ENCODE results near the gene BABAM2.
"Not testable (repeated sequence)": the region's sequence is repeated elsewhere in the genome, so short reads cannot be mapped to it uniquely, and the experiment has no call there.

Gene BABAM2

DNA sequence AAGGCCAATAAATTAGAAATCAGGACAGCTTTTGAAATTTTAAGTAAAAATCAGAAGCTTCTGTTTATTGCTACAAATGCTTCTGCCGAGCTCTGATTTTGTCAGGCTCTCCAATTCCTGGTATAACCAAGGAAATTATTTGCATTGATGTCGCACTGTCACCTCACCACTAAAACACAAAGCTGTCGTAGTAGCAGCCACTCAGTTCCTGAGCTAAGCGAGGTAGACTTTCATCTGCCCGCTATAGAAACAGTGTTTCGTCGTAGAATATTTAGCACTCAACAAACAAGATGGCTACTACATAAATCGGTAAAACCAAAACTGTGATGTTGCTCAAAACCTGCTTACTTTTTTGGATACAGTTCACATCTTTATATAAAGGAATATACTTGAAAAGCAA, 360.8 kb downstream of the BABAM2 start:
- in situ Hi-C loops (cut with MboI; ENCODE audit: low sequenced_read_pairs) = no loop called here
- Histone ChIP-seq H3K36me3 (replicated peaks) (no peaks in the 10 kb centered on the region), H3K9me3 (no peaks in the 10 kb centered on the region), H3K27me3 (ENCODE audit: low read depth) (no peaks in the 10 kb centered on the region), H3K4me3 (no peak overlapping the region), H3K4me1 (peaks cover 8% of the 10 kb centered on the region)
- DNase-seq (ENCODE audit: low spot score in 2 of 2) = no peak

GRCh38 chr2:28252311-28252710, 361.8 kb downstream of the BABAM2 start:
- peaks cover 8% of the 10 kb centered on the region for H3K4me1 ChIP-seq
- DNase-seq (ENCODE audit: low spot score in 2 of 2) = no peak
- H3K27me3 ChIP-seq (ENCODE audit: low read depth) = no peaks in the 10 kb centered on the region
- no peak overlapping the region for H3K4me3 ChIP-seq
- in situ Hi-C loops (cut with MboI; ENCODE audit: low sequenced_read_pairs) = no loop called here
- H3K9me3 ChIP-seq = no peaks in the 10 kb centered on the region
- H3K36me3 ChIP-seq (replicated peaks) = no peaks in the 10 kb centered on the region

GRCh38 chr2:28253543-28253942, 363.0 kb downstream of the BABAM2 start:
- no peaks in the 10 kb centered on the region for H3K9me3 ChIP-seq
- in situ Hi-C loops (cut with MboI; ENCODE audit: low sequenced_read_pairs) = no loop called here
- DNase-seq (ENCODE audit: low spot score in 2 of 2) = no peak
- no peak overlapping the region for H3K4me3 ChIP-seq
- no peaks in the 10 kb centered on the region for H3K36me3 ChIP-seq (replicated peaks)
- H3K4me1 ChIP-seq = peaks cover 8% of the 10 kb centered on the region
- H3K27me3 ChIP-seq (ENCODE audit: low read depth) = no peaks in the 10 kb centered on the region

- in situ Hi-C loops (cut with MboI; ENCODE audit: low sequenced_read_pairs); H3K4me1 ChIP-seq; DNase-seq (ENCODE audit: low spot score in 2 of 2); H3K4me3 ChIP-seq; H3K27me3 ChIP-seq (ENCODE audit: low read depth); H3K36me3 ChIP-seq (replicated peaks); H3K9me3 ChIP-seq: not testable (repeated sequence)
Observed at GRCh38 chr2:28255231-28255630, 364.7 kb downstream of the BABAM2 start.

- Histone ChIP-seq H3K4me1 (peaks cover 7% of the 10 kb centered on the region), H3K36me3 (replicated peaks) (no peaks in the 10 kb centered on the region), H3K4me3 (no peak overlapping the region), H3K9me3 (no peaks in the 10 kb centered on the region), H3K27me3 (ENCODE audit: low read depth) (no peaks in the 10 kb centered on the region)
- in situ Hi-C loops (cut with MboI; ENCODE audit: low sequenced_read_pairs) = no loop called here
- DNase-seq (ENCODE audit: low spot score in 2 of 2) = no peak
Observed at GRCh38 chr2:28257182-28257581, 366.7 kb downstream of the BABAM2 start.

- H3K36me3 ChIP-seq (replicated peaks); DNase-seq (ENCODE audit: low spot score in 2 of 2); in situ Hi-C loops (cut with MboI; ENCODE audit: low sequenced_read_pairs): not testable (repeated sequence)
Observed at GRCh38 chr2:28259226-28259625, 368.7 kb downstream of the BABAM2 start.

GRCh38 chr2:28263690-28264089, 373.2 kb downstream of the BABAM2 start:
- in situ Hi-C loops (cut with MboI; ENCODE audit: low sequenced_read_pairs) = no loop called here

More at GRCh38 chr2:28259226-28259625, 368.7 kb downstream of the BABAM2 start:
- not testable (repeated sequence) for H3K27me3 ChIP-seq (ENCODE audit: low read depth); H3K4me3 ChIP-seq; H3K9me3 ChIP-seq
- peaks cover 11% of the 10 kb centered on the region for H3K4me1 ChIP-seq

DNA sequence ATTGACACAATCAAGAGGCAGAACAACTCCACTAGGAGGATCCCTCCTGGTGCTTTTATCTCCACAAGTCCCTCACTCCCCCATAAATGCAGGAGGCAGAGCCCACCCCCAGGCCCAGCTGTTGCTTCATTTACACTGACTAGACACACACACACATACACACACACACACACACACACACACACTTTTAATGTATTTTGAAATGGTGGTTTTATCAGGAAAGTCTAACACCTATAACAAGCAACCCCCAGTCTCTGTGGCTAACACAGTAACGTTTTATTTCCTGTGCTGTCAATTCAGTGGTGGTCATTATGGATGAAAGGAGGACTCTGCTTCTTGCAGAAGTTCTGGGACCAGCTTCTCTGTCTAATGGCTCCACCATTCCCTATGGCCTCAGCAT, 376.8 kb downstream of the BABAM2 start:
- H3K4me1 ChIP-seq = peaks cover 37% of the 10 kb centered on the region

More at GRCh38 chr2:28263690-28264089, 373.2 kb downstream of the BABAM2 start:
- H3K9me3 ChIP-seq = no peaks in the 10 kb centered on the region
- no peaks in the 10 kb centered on the region for H3K36me3 ChIP-seq (replicated peaks)
- H3K4me1 ChIP-seq = peaks cover 23% of the 10 kb centered on the region
- peak; percentile 53 to 75 for DNase-seq (ENCODE audit: low spot score in 2 of 2)
- H3K4me3 ChIP-seq = no peak overlapping the region
- no peaks in the 10 kb centered on the region for H3K27me3 ChIP-seq (ENCODE audit: low read depth)

GRCh38 chr2:28268386-28268785, 377.9 kb downstream of the BABAM2 start:
- H3K36me3 ChIP-seq (replicated peaks) = no peaks in the 10 kb centered on the region
- H3K9me3 ChIP-seq = no peaks in the 10 kb centered on the region
- H3K4me3 ChIP-seq = no peak overlapping the region
- in situ Hi-C loops (cut with MboI; ENCODE audit: low sequenced_read_pairs) = no loop called here
- no peaks in the 10 kb centered on the region for H3K27me3 ChIP-seq (ENCODE audit: low read depth)
- H3K4me1 ChIP-seq = peaks cover 34% of the 10 kb centered on the region
- no peak for DNase-seq (ENCODE audit: low spot score in 2 of 2)

More for the DNA sequence above, 376.8 kb downstream of the BABAM2 start:
- no peak for DNase-seq (ENCODE audit: low spot score in 2 of 2)
- H3K9me3 ChIP-seq = no peaks in the 10 kb centered on the region
- H3K27me3 ChIP-seq (ENCODE audit: low read depth) = no peaks in the 10 kb centered on the region
- H3K4me3 ChIP-seq = no peak overlapping the region
- no peaks in the 10 kb centered on the region for H3K36me3 ChIP-seq (replicated peaks)
- in situ Hi-C loops (cut with MboI; ENCODE audit: low sequenced_read_pairs) = no loop called here

DNA sequence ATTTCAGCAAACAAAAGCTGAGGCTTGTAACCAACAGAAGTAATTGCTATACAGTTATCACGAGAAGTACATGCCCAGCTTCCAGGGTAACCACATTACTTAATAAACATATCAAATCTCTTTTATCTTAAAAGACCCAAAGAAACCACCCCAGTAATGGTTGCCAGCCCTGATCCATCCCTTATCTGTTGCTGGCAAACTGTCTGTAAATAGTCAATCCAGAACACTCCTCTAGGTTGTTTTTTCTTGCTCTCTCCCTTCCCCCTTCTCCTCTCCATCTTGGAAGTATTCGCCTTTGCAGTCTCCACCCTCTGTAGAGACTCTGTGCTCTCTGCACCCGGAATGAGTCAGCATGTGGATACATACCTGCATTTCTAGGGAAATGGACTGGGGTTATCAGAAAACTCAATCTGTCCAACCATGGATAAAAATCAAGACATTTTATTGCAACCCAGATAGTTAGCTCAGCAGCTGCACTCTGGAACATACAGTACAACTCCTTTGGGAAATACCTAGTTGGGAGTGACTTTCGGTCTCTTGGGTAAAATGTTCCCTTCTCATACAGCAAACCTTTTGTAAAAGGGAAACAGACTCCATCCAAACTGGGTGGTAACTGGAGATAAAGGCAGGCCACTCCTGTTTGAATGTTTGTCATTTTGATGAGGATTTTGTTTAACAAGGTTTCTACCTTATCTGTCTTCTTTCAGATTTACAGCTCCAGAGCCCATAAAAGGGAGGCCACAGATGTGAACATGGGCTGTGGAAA, 378.7 kb downstream of the BABAM2 start:
- no peaks in the 10 kb centered on the region for H3K36me3 ChIP-seq (replicated peaks)
- no peak overlapping the region for H3K4me3 ChIP-seq
- H3K27me3 ChIP-seq (ENCODE audit: low read depth) = no peaks in the 10 kb centered on the region
- H3K9me3 ChIP-seq = no peaks in the 10 kb centered on the region
- peak; percentile 41 to 68 for DNase-seq (ENCODE audit: low spot score in 2 of 2)
- in situ Hi-C loops (cut with MboI; ENCODE audit: low sequenced_read_pairs) = no loop called here
- H3K4me1 ChIP-seq = peaks cover 26% of the 10 kb centered on the region

- Histone ChIP-seq H3K9me3 (no peaks in the 10 kb centered on the region), H3K27me3 (ENCODE audit: low read depth) (no peaks in the 10 kb centered on the region), H3K4me1 (peaks cover 30% of the 10 kb centered on the region), H3K36me3 (replicated peaks) (no peaks in the 10 kb centered on the region), H3K4me3 (no peak overlapping the region)
- DNase-seq (ENCODE audit: low spot score in 2 of 2) = no peak
- in situ Hi-C loops (cut with MboI; ENCODE audit: low sequenced_read_pairs) = no loop called here
Observed at GRCh38 chr2:28270456-28271152, 380.1 kb downstream of the BABAM2 start.

- no peaks in the 10 kb centered on the region for H3K27me3 ChIP-seq (ENCODE audit: low read depth)
- H3K4me3 ChIP-seq = no peak overlapping the region
- in situ Hi-C loops (cut with MboI; ENCODE audit: low sequenced_read_pairs) = no loop called here
- peaks cover 31% of the 10 kb centered on the region for H3K4me1 ChIP-seq
- no peak for DNase-seq (ENCODE audit: low spot score in 2 of 2)
- no peaks in the 10 kb centered on the region for H3K9me3 ChIP-seq
- no peaks in the 10 kb centered on the region for H3K36me3 ChIP-seq (replicated peaks)
Observed at GRCh38 chr2:28271231-28271918, 380.8 kb downstream of the BABAM2 start.

DNA sequence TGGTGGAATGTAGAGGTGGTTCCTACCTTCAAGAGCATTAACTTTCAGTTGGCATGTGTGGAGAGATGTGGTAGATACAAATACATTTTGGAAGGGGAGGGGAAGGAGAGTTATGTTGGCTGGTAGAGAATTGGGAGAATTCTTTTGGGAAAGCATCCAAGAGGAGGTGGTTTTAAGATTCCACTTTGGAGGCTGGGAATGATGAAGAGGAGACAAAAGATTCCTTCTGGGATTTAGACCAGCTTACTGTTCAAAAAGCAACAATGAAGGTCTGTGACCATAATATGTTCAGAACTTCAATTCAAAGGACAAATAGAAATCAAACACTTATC, 381.4 kb downstream of the BABAM2 start:
- DNase-seq (ENCODE audit: low spot score in 2 of 2) = no peak
- peaks cover 31% of the 10 kb centered on the region for H3K4me1 ChIP-seq
- in situ Hi-C loops (cut with MboI; ENCODE audit: low sequenced_read_pairs) = no loop called here

DNA sequence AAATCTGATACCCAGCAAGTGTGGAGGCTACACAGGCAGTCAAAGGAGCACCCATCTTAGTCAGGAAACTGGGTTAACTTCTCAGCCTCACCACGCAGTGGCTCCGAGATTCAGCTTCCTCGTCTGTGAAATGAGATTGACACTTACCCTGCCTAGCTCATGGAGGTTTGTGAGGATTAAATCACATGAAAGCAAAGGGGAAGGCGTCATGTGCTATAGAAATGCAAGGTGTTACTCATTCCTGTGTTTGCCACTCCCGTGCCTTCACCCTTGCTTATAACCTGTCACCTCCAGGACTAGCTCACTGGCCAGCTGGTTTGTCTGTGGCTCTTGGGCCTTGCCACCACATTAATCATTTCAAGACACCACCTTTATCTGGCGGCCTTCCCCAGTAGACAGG, 383.2 kb downstream of the BABAM2 start:
- H3K4me3 ChIP-seq = no peak overlapping the region
- no peaks in the 10 kb centered on the region for H3K36me3 ChIP-seq (replicated peaks)
- H3K27me3 ChIP-seq (ENCODE audit: low read depth) = no peaks in the 10 kb centered on the region
- peaks cover 25% of the 10 kb centered on the region for H3K4me1 ChIP-seq
- no peak for DNase-seq (ENCODE audit: low spot score in 2 of 2)
- no peaks in the 10 kb centered on the region for H3K9me3 ChIP-seq
- in situ Hi-C loops (cut with MboI; ENCODE audit: low sequenced_read_pairs) = no loop called here

More for the DNA sequence above, 381.4 kb downstream of the BABAM2 start:
- Histone ChIP-seq H3K9me3 (no peaks in the 10 kb centered on the region), H3K36me3 (replicated peaks) (no peaks in the 10 kb centered on the region), H3K27me3 (ENCODE audit: low read depth) (no peaks in the 10 kb centered on the region), H3K4me3 (no peak overlapping the region)
